ENCODE results near the gene RAPGEF6. TPM values are rescaled to one million over a fixed set of nuclear protein-coding genes. Genes with fewer than 3 reads are reported as not detected.
A peak's percentile ranks its signal among the peaks of the same experiment; 100 is the strongest.

RAPGEF6 gene
- total and polyA plus RNA-seq, 2 of the 4 experiments (the other 2 are of a cell fraction), result 5.8 to 18.8 TPM

- in situ Hi-C loops (cut with MboI; ENCODE audit: low sequenced_read_pairs), result no loop called here
- no peaks in the 10 kb centered on the region for H3K36me3 ChIP-seq (ENCODE audit: control insufficient read depth, insufficient read depth, low read length)
- no peak overlapping the region for H3K18ac ChIP-seq (ENCODE audit: low read depth, low read length)
- intact Hi-C loops (cut with micrococcal nuclease), result no loop called here
- H3K4me2 ChIP-seq (ENCODE audit: low read depth, low read length), result no peak overlapping the region
- no peak overlapping the region for H4K91ac ChIP-seq (ENCODE audit: insufficient read depth, low read depth, low read length)
- TF ChIP-seq FOS (IDR thresholded peaks at IDR 0.05; ENCODE audit: low read depth, low read length), result peak; percentile 29; the same call in 1 of the 2 replicates
- TF ChIP-seq NFE2L2 (IDR thresholded peaks at IDR 0.05; ENCODE audit: low read depth, low read length), result peak; percentile 96
- no peak for TF ChIP-seq POLR2A (IDR thresholded peaks at IDR 0.05; ENCODE audit: low read depth, low read length)
- TF ChIP-seq BHLHE40 (IDR thresholded peaks at IDR 0.05; ENCODE audit: low read depth, low read length), result no peak
- peak; percentile 64 for TF ChIP-seq MAFK (IDR thresholded peaks at IDR 0.05; ENCODE audit: low read depth, low read length)
- H3K27me3 ChIP-seq (ENCODE audit: control insufficient read depth, insufficient read depth, low read length), result no peaks in the 10 kb centered on the region
- CTCF ChIA-PET, result interaction anchor here (0.6 to 0.7 kb wide), 2 partner anchors 13 to 709 kb away, joined by 3 to 4 read pairs; no protein-coding TSS in a partner anchor
- H3K27ac ChIP-seq (ENCODE audit: insufficient read depth, low read length), result no peak overlapping the region
- no peaks in the 10 kb centered on the region for H3K9me3 ChIP-seq (ENCODE audit: control insufficient read depth, insufficient read depth, low read length)
- no peak overlapping the region for H2BK5ac ChIP-seq (ENCODE audit: low read depth, low read length, poor library complexity, severe bottlenecking)
- ATAC-seq (ENCODE audit: low read depth) (peak; percentile 77), DNase-seq (peak; percentile 50)
- dilution Hi-C loops (cut with HindIII; ENCODE audit: low sequenced_read_pairs, unreplicated experiment), result no loop called here
- H4K8ac ChIP-seq (ENCODE audit: low read depth in 2 of 2, low read length in 2 of 2), result no peak overlapping the region
- H3K4me1 ChIP-seq (ENCODE audit: control insufficient read depth, insufficient read depth, low read length), result no peaks in the 10 kb centered on the region
- H3K9ac ChIP-seq (ENCODE audit: low read depth, low read length), result no peak overlapping the region
- H3K23ac ChIP-seq (ENCODE audit: low read depth, low read length), result no peak overlapping the region
- H2BK15ac ChIP-seq (ENCODE audit: low read depth, low read length), result no peak overlapping the region
- H2BK20ac ChIP-seq (ENCODE audit: low read depth, low read length), result no peak overlapping the region
- H3K14ac ChIP-seq (replicated peaks; ENCODE audit: low read depth, low read length), result no peak overlapping the region
- no peak overlapping the region for H3K56ac ChIP-seq (ENCODE audit: extremely low read depth, insufficient read depth, low read length)
- H3K79me1 ChIP-seq (ENCODE audit: low read depth in 1 of 2, low read length in 2 of 2), result peaks cover 0 to 5% of the 10 kb centered on the region in 2 experiments; a peak in 3 of 4 replicates
- no peak overlapping the region for H2AFZ ChIP-seq (replicated peaks; ENCODE audit: low read length, poor library complexity)
- H2BK120ac ChIP-seq (ENCODE audit: low read depth, low read length), result no peak overlapping the region
- BruUV-seq (replicated peaks), result no TSS peak
- no peak overlapping the region for H2AK5ac ChIP-seq (ENCODE audit: low read depth, low read length)
- no peak overlapping the region for H3K4me3 ChIP-seq (ENCODE audit: insufficient read depth, low read depth, low read length)
- no CpG with 5 or more reads among the region's 1 CpG for WGBS, 2 experiments (ENCODE audit: extremely low coverage in 2 of 2, insufficient read length in 1 of 2)
- H2AK9ac ChIP-seq (replicated peaks; ENCODE audit: low read depth, low read length, poor library complexity), result no peak overlapping the region
- H3K9me1 ChIP-seq (ENCODE audit: insufficient read depth, low read length), result no peaks in the 10 kb centered on the region
- no peak overlapping the region for H3K4ac ChIP-seq (ENCODE audit: low read depth, low read length)
- POLR2A ChIA-PET (ENCODE audit: unreplicated experiment), result no interaction called here
- H4K20me1 ChIP-seq (ENCODE audit: insufficient read depth, low read length), result no peaks in the 10 kb centered on the region
- no peak overlapping the region for H4K5ac ChIP-seq (ENCODE audit: low read depth, low read length)
These were observed 153.5 kb downstream of the RAPGEF6 start for GRCh38 chr5:131481569-131481968.

Measured in IMR-90 (cell line).